ENCODE results near the gene RTCA. TPM values are rescaled to one million over a fixed set of nuclear protein-coding genes. Genes with fewer than 3 reads are reported as not detected.

Gene RTCA
- total RNA-seq, 4 donors from 2014 or later: 6.0 to 41.9 (median 36.1) TPM

DNA sequence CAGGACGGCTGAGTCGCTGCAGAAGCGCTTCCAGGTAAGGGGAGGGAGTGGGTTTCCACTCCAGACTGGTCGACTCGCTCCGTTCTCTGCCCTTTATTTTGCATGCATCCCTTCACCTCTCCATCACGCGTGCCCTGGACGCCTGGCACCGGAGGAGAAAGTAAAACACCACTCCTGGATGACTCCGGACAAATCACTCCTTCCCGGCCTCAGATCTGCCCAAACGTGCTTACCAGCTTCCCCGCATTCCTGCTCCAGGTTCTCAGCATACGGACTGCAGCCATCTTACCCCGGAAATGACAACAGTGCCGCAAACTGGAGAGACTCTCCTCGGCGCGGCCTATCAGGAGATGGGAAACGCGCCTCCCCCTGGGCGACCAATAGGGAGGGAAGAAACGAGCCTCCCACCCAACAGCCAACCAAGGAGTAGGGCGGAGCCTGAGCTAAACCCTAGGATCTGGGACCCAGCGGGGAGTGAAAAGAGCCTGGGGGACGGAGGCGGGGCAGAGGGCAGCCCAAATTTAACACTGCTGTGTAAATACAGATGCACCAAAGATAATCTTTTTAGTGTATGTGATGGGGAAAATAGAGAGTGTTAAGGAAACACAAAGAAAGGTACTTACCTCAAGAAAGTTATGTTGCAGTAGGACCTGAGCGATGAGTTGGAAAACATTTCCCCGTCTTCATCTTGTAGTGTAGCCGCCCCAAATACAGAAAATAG, 16.3 kb upstream of the RTCA start, which contains the start of gene DBT:
Gene DBT (minus strand): TSS at position 298 of the 721 bp plus-strand sequence. CDS start 14 bp downstream, at position 284.
- intact Hi-C loops (cut with DNase I; ENCODE audit: low total_unique reads) (no loop called here), in situ Hi-C loops (cut with MboI; ENCODE audit: low pct_ligation_motif_present in 1 of 4, low pct_unique_long_range_greater_than_20kb in 1 of 4, low sequenced_read_pairs in 3 of 4) (no loop called here)
- peak; percentile 95 for DNase-seq
- 0 to 4% methylated on average over 2 to 31 of the region's 31 CpGs for WGBS, 2 donors (ENCODE audit: low coverage in 1 of 2)
- H3K36me3 ChIP-seq: no peaks in the 10 kb centered on the region
- peak; percentile 85 to 95 (median 95) for TF ChIP-seq POLR2AphosphoS5 (IDR thresholded peaks at IDR 0.05)
- peak; percentile 84 for TF ChIP-seq POLR2A (IDR thresholded peaks at IDR 0.05)
- TF ChIP-seq EP300 (IDR thresholded peaks at IDR 0.05; ENCODE audit: low read depth): no peak
- no peak for TF ChIP-seq CTCF (IDR thresholded peaks at IDR 0.05)
- no peaks in the 10 kb centered on the region for H3K27me3 ChIP-seq
- peak within 1 kb of the TSS; percentile 43 to 88 (median 69) for H3K4me3 ChIP-seq
- no peaks in the 10 kb centered on the region for H3K9me3 ChIP-seq
- peak within 1 kb of the TSS; percentile 78 to 92 (median 86) for H3K27ac ChIP-seq
- peaks cover 0 to 22% (median 10%) of the 10 kb centered on the region in 4 donors for H3K4me1 ChIP-seq

DNA sequence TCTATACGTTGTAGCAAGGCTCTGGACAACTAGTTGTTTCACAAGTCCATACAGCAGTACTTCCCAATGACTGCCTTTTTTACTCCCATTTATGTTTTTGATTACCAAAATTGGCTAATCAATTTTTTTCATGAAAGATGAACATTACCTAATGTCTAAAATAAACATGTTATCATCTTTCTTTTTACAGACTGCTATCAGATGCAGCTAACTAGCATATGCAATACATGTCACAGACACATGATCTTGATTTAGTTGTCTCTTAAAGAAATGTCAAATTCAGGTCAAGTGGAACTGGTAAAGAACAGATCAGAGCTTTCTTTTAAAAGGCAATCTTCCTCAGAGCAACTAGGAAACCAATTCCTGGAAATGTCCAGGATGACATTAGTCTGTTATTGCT, 15.8 kb upstream of the RTCA start:
- Histone ChIP-seq H3K36me3 (no peaks in the 10 kb centered on the region), H3K4me3 (peak overlapping the region in 3 of 4 donors; percentile 61 to 88 (median 77)), H3K9me3 (no peaks in the 10 kb centered on the region), H3K4me1 (peaks cover 0 to 19% (median 10%) of the 10 kb centered on the region in 4 donors), H3K27ac (peak overlapping the region; percentile 51 to 92 (median 86)), H3K27me3 (no peaks in the 10 kb centered on the region)
- WGBS, 2 donors (ENCODE audit: low coverage in 1 of 2): 0% methylated on average over 1 of the region's 1 CpG
- TF ChIP-seq CTCF (IDR thresholded peaks at IDR 0.05): no peak
- no peak for TF ChIP-seq POLR2AphosphoS5 (IDR thresholded peaks at IDR 0.05)
- TF ChIP-seq EP300 (IDR thresholded peaks at IDR 0.05; ENCODE audit: low read depth): no peak
- no peak for TF ChIP-seq POLR2A (IDR thresholded peaks at IDR 0.05)
- intact Hi-C loops (cut with DNase I; ENCODE audit: low total_unique reads): no loop called here
- in situ Hi-C loops (cut with MboI; ENCODE audit: low pct_ligation_motif_present in 1 of 4, low pct_unique_long_range_greater_than_20kb in 1 of 4, low sequenced_read_pairs in 3 of 4): no loop called here
- no peak for DNase-seq

DNA sequence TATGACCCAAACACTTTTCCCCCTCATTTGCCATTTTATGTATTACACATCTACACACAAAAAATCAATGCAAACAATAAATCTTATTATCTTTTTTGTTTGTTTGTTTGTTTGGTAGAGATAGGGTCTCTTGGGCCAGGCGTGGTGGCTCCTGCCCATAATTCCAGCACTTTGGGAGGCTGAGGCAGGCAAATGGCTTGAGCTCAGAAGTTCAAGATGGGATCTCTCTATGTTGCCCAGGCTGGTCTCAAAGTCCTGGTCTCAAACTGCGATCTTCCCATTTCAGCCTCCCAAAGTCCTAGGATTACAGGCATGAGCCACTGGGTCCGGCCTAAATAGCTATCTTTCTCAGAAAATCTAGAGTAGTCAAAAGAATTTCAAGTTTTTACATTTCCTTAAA, 15.2 kb upstream of the RTCA start:
- TF ChIP-seq EP300 (IDR thresholded peaks at IDR 0.05; ENCODE audit: low read depth): no peak
- TF ChIP-seq CTCF (IDR thresholded peaks at IDR 0.05): no peak
- no peak for TF ChIP-seq POLR2A (IDR thresholded peaks at IDR 0.05)
- TF ChIP-seq POLR2AphosphoS5 (IDR thresholded peaks at IDR 0.05): no peak
- no peaks in the 10 kb centered on the region for H3K27me3 ChIP-seq
- no peaks in the 10 kb centered on the region for H3K9me3 ChIP-seq
- WGBS, 2 donors (ENCODE audit: low coverage in 1 of 2): 89 to 93% methylated on average over 3 of the region's 3 CpGs
- H3K27ac ChIP-seq: no peak overlapping the region
- no peaks in the 10 kb centered on the region for H3K36me3 ChIP-seq
- H3K4me3 ChIP-seq: no peak overlapping the region
- intact Hi-C loops (cut with DNase I; ENCODE audit: low total_unique reads): no loop called here
- in situ Hi-C loops (cut with MboI; ENCODE audit: low pct_ligation_motif_present in 1 of 4, low pct_unique_long_range_greater_than_20kb in 1 of 4, low sequenced_read_pairs in 3 of 4): no loop called here
- peaks cover 0 to 16% (median 10%) of the 10 kb centered on the region in 4 donors for H3K4me1 ChIP-seq
- DNase-seq: no peak

GRCh38 chr1:100252901-100253300, 13.1 kb upstream of the RTCA start:
- no peak overlapping the region for H3K4me3 ChIP-seq
- no peak overlapping the region for H3K27ac ChIP-seq
- H3K36me3 ChIP-seq: no peaks in the 10 kb centered on the region
- intact Hi-C loops (cut with DNase I; ENCODE audit: low total_unique reads): no loop called here
- no peaks in the 10 kb centered on the region for H3K27me3 ChIP-seq
- TF ChIP-seq EP300 (IDR thresholded peaks at IDR 0.05; ENCODE audit: low read depth): no peak
- TF ChIP-seq POLR2AphosphoS5 (IDR thresholded peaks at IDR 0.05): no peak
- in situ Hi-C loops (cut with MboI; ENCODE audit: low pct_ligation_motif_present in 1 of 4, low pct_unique_long_range_greater_than_20kb in 1 of 4, low sequenced_read_pairs in 3 of 4): no loop called here
- peaks cover 0 to 16% (median 10%) of the 10 kb centered on the region in 4 donors for H3K4me1 ChIP-seq
- no peaks in the 10 kb centered on the region for H3K9me3 ChIP-seq
- WGBS, 2 donors (ENCODE audit: low coverage in 1 of 2): 77 to 80% methylated on average over 4 of the region's 4 CpGs
- DNase-seq: no peak
